Measurements from ENCODE around the gene SULT2A1. TPM values are rescaled to one million over a fixed set of nuclear protein-coding genes. Genes with fewer than 3 reads are reported as not detected.
"Not testable (repeated sequence)": the region's sequence is repeated elsewhere in the genome, so short reads cannot be mapped to it uniquely, and the experiment has no call there.

Gene SULT2A1
- total RNA-seq, 3 donors from 2014 or later, result not detected

DNA sequence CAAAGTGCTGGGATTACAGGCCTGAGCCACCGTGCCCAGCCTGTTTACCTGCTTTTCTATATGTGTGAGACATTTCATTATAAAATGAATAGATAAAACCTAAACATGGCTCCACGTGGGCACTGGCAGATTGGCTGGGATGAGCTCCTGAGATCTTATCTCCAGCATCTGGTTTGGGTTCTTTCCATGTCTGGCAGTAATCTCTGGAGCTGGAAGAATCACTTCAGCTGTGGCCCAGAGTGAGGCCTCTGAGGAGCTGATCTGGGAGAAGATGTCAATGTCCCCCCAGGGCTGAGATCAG lies 5.5 kb upstream of the SULT2A1 start:
- intact Hi-C loops (cut with DNase I; ENCODE audit: low total_unique reads), result no loop called here
- H3K27me3 ChIP-seq, result no peaks in the 10 kb centered on the region
- no peak overlapping the region for H3K4me3 ChIP-seq
- TF ChIP-seq POLR2A (IDR thresholded peaks at IDR 0.05) (no peak), POLR2AphosphoS5 (IDR thresholded peaks at IDR 0.05) (no peak)
- TF ChIP-seq, protein P1, sequence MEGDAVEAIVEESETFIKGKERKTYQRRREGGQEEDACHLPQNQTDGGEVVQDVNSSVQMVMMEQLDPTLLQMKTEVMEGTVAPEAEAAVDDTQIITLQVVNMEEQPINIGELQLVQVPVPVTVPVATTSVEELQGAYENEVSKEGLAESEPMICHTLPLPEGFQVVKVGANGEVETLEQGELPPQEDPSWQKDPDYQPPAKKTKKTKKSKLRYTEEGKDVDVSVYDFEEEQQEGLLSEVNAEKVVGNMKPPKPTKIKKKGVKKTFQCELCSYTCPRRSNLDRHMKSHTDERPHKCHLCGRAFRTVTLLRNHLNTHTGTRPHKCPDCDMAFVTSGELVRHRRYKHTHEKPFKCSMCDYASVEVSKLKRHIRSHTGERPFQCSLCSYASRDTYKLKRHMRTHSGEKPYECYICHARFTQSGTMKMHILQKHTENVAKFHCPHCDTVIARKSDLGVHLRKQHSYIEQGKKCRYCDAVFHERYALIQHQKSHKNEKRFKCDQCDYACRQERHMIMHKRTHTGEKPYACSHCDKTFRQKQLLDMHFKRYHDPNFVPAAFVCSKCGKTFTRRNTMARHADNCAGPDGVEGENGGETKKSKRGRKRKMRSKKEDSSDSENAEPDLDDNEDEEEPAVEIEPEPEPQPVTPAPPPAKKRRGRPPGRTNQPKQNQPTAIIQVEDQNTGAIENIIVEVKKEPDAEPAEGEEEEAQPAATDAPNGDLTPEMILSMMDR (IDR thresholded peaks at IDR 0.05), result no peak
- H3K9me3 ChIP-seq, result peaks cover 5 to 15% of the 10 kb centered on the region in 2 donors
- H3K36me3 ChIP-seq, result no peaks in the 10 kb centered on the region
- no peak overlapping the region for H3K27ac ChIP-seq
- no peaks in the 10 kb centered on the region for H3K4me1 ChIP-seq
- DNase-seq (ENCODE audit: low spot score in 2 of 2), result no peak

GRCh38 chr19:47890865-47891621 lies 4.9 kb upstream of the SULT2A1 start:
- no peaks in the 10 kb centered on the region for H3K36me3 ChIP-seq
- DNase-seq (ENCODE audit: low spot score in 2 of 2), result no peak
- peaks cover 0 to 2% of the 10 kb centered on the region in 2 donors for H3K27me3 ChIP-seq
- H3K9me3 ChIP-seq, result peaks cover 5 to 12% of the 10 kb centered on the region in 2 donors
- intact Hi-C loops (cut with DNase I; ENCODE audit: low total_unique reads), result no loop called here
- H3K27ac ChIP-seq, result no peak overlapping the region
- no peak overlapping the region for H3K4me3 ChIP-seq
- no peaks in the 10 kb centered on the region for H3K4me1 ChIP-seq
- TF ChIP-seq POLR2AphosphoS5 (IDR thresholded peaks at IDR 0.05), result no peak

DNA sequence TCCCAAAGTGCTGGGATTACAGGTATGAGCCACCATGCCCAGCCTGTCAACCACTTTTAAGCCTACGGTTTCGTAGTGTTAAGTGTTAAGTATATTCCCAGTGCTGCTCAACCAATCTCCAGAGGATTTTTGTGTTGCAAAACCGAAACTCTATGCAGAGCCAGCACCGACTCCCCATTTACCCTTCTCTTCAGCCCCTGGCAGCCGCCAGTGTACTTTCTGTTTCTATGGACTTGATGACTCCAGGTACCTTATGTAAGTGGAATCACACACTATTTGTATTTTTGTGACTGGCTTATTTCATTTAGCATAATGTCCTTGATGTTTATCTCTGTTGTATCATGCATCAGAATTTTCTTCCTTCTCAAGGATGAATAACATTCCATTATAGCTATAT lies 1.1 kb downstream of the SULT2A1 start:
- no peak for DNase-seq (ENCODE audit: low spot score in 2 of 2)
- intact Hi-C loops (cut with DNase I; ENCODE audit: low total_unique reads), result no loop called here

GRCh38 chr19:47882890-47883289 lies 3.2 kb downstream of the SULT2A1 start:
- no peak for DNase-seq (ENCODE audit: low spot score in 2 of 2)
- Histone ChIP-seq H3K27ac (no peak overlapping the region), H3K27me3 (peaks cover 0 to 6% of the 10 kb centered on the region in 2 donors), H3K9me3 (no peaks in the 10 kb centered on the region), H3K4me3 (no peak overlapping the region), H3K36me3 (no peaks in the 10 kb centered on the region), H3K4me1 (no peaks in the 10 kb centered on the region)
- TF ChIP-seq POLR2A (IDR thresholded peaks at IDR 0.05), result no peak
- intact Hi-C loops (cut with DNase I; ENCODE audit: low total_unique reads), result no loop called here

More for the DNA sequence above, 1.1 kb downstream of the SULT2A1 start:
- H3K27ac ChIP-seq, result no peak overlapping the region
- H3K9me3 ChIP-seq, result no peaks in the 10 kb centered on the region
- TF ChIP-seq POLR2A (IDR thresholded peaks at IDR 0.05), result no peak
- TF ChIP-seq POLR2AphosphoS5 (IDR thresholded peaks at IDR 0.05), result no peak
- TF ChIP-seq, protein P1 (IDR thresholded peaks at IDR 0.05), result no peak
- H3K4me1 ChIP-seq, result no peaks in the 10 kb centered on the region
- no peak overlapping the region for H3K4me3 ChIP-seq
- H3K36me3 ChIP-seq, result no peaks in the 10 kb centered on the region
- H3K27me3 ChIP-seq, result peaks cover 0 to 6% of the 10 kb centered on the region in 2 donors

DNA sequence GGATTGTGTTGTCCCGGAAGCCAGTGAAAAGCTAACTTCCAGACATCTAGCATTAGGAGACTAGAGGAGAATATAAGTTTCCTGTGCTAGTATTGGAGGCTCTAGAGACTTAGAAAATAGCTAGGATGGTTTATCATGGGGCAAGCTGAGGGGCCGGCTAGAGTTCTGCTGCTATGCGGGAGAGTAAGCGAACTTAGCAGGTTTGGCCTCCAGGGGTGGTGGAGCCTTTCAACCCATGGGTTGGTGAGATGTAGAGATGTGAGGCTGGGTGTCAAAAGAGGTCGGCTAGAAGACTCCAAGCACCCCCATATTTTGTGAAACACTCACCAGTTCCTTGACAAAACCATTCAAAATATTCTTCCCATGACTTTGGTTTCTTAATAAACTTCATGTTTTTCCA lies 4.4 kb downstream of the SULT2A1 start:
- no peak for TF ChIP-seq POLR2A (IDR thresholded peaks at IDR 0.05)
- no peak for TF ChIP-seq POLR2AphosphoS5 (IDR thresholded peaks at IDR 0.05)
- no peaks in the 10 kb centered on the region for H3K4me1 ChIP-seq
- no peak overlapping the region for H3K4me3 ChIP-seq
- no peaks in the 10 kb centered on the region for H3K9me3 ChIP-seq
- intact Hi-C loops (cut with DNase I; ENCODE audit: low total_unique reads), result no loop called here
- peaks cover 0 to 6% of the 10 kb centered on the region in 2 donors for H3K27me3 ChIP-seq
- H3K36me3 ChIP-seq, result no peaks in the 10 kb centered on the region
- no peak for DNase-seq (ENCODE audit: low spot score in 2 of 2)
- no peak overlapping the region for H3K27ac ChIP-seq

DNA sequence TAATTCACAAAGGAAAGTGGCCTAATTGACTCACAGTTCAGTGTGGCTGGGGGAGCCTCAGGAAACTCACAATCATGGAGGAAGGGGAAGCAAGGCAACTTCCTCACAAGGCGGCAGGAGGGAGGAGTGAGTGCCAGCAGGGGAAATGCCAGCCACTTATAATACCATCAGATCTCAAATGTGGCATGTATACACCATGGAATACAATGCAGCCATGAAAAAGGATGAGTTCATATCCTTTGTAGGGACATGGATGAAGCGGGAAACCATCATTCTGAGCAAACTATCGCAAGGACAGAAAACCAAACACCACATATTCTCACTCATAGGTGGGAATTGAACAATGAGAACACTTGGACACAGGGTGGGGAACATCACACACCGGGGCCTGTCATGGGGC lies 6.7 kb downstream of the SULT2A1 start:
- H3K27me3 ChIP-seq; H3K9me3 ChIP-seq; H3K4me1 ChIP-seq; intact Hi-C loops (cut with DNase I; ENCODE audit: low total_unique reads); H3K4me3 ChIP-seq; H3K36me3 ChIP-seq; DNase-seq (ENCODE audit: low spot score in 2 of 2); H3K27ac ChIP-seq: not testable (repeated sequence)

DNA sequence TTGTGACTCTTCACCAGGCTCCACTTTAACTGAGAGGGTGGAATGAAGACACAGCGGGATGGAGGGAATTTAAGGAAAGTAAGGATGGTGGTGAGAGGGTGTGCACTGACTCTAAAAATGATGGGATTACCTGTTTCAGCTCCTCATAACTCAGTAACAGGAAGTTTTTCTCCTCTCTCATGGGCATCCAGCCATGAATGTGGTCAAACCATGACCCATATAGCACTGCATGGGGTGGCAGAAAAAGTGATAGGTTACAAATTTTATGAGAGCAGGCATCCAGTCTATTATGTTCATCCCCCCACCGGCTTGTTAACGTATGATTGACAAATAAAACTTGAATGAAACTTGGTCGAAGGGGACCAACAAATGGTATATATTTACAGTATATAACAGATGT lies 7.2 kb downstream of the SULT2A1 start:
- DNase-seq (ENCODE audit: low spot score in 2 of 2), result no peak
- Histone ChIP-seq H3K4me1 (no peaks in the 10 kb centered on the region), H3K36me3 (no peaks in the 10 kb centered on the region), H3K27ac (no peak overlapping the region), H3K27me3 (peaks cover 0 to 11% of the 10 kb centered on the region in 2 donors), H3K9me3 (no peaks in the 10 kb centered on the region), H3K4me3 (no peak overlapping the region)
- intact Hi-C loops (cut with DNase I; ENCODE audit: low total_unique reads), result no loop called here
- TF ChIP-seq POLR2AphosphoS5 (IDR thresholded peaks at IDR 0.05) (no peak), POLR2A (IDR thresholded peaks at IDR 0.05) (no peak)
- TF ChIP-seq, protein P1 (IDR thresholded peaks at IDR 0.05), result no peak

All from breast epithelium (tissue), 4 donors.